ENCODE measurements around the gene SIPA1L3.

SIPA1L3 gene

GRCh38 chr19:37942516-37942902, 35.5 kb downstream of the SIPA1L3 start:
- DNase-seq (ENCODE audit: low read depth) = no peak

GRCh38 chr19:37943480-37943879, 36.5 kb downstream of the SIPA1L3 start:
- no peak for DNase-seq (ENCODE audit: low read depth)

GRCh38 chr19:37946132-37946531, 39.1 kb downstream of the SIPA1L3 start:
- no peak for DNase-seq (ENCODE audit: low read depth)

GRCh38 chr19:37947778-37948177, 40.8 kb downstream of the SIPA1L3 start:
- no peak for DNase-seq (ENCODE audit: low read depth)

- no peak for DNase-seq (ENCODE audit: low read depth)
These were observed 41.4 kb downstream of the SIPA1L3 start for GRCh38 chr19:37948362-37948761.

GRCh38 chr19:37950471-37951175, 43.6 kb downstream of the SIPA1L3 start:
- DNase-seq (ENCODE audit: low read depth) = no peak

- DNase-seq (ENCODE audit: low read depth) = no peak
These were observed 44.8 kb downstream of the SIPA1L3 start for GRCh38 chr19:37951816-37952210.

GRCh38 chr19:37953171-37953917, 46.3 kb downstream of the SIPA1L3 start:
- DNase-seq (ENCODE audit: low read depth) = no peak

- DNase-seq (ENCODE audit: low read depth) = no peak
These were observed 46.9 kb downstream of the SIPA1L3 start for GRCh38 chr19:37953918-37954303.

GRCh38 chr19:37954421-37954874, 47.4 kb downstream of the SIPA1L3 start:
- no peak for DNase-seq (ENCODE audit: low read depth)

- no peak for DNase-seq (ENCODE audit: low read depth)
These were observed 49.0 kb downstream of the SIPA1L3 start for GRCh38 chr19:37955986-37956385.

- no peak for DNase-seq (ENCODE audit: low read depth)
These were observed 50.2 kb downstream of the SIPA1L3 start for GRCh38 chr19:37957176-37957575.

GRCh38 chr19:37959665-37960114, 52.7 kb downstream of the SIPA1L3 start:
- no peak for DNase-seq (ENCODE audit: low read depth)

GRCh38 chr19:37961198-37961597, 54.2 kb downstream of the SIPA1L3 start:
- no peak for DNase-seq (ENCODE audit: low read depth)

- DNase-seq (ENCODE audit: low read depth) = no peak
These were observed 56.4 kb downstream of the SIPA1L3 start for GRCh38 chr19:37963190-37963936.

- DNase-seq (ENCODE audit: low read depth) = no peak
These were observed 57.1 kb downstream of the SIPA1L3 start for GRCh38 chr19:37964109-37964508.

- no peak for DNase-seq (ENCODE audit: low read depth)
These were observed 59.2 kb downstream of the SIPA1L3 start for GRCh38 chr19:37966211-37966661.

- no peak for DNase-seq (ENCODE audit: low read depth)
These were observed 59.7 kb downstream of the SIPA1L3 start for GRCh38 chr19:37966662-37967231.

- no peak for DNase-seq (ENCODE audit: low read depth)
These were observed 62.7 kb downstream of the SIPA1L3 start for GRCh38 chr19:37969695-37970094.

- DNase-seq (ENCODE audit: low read depth) = no peak
These were observed 63.7 kb downstream of the SIPA1L3 start for GRCh38 chr19:37970699-37971098.

GRCh38 chr19:37972803-37973202, 65.8 kb downstream of the SIPA1L3 start:
- DNase-seq (ENCODE audit: low read depth) = no peak

GRCh38 chr19:37973666-37974065, 66.7 kb downstream of the SIPA1L3 start:
- DNase-seq (ENCODE audit: low read depth) = no peak

All from activated T-cell treated with anti-CD3 and anti-CD28 coated beads for 24 hours (primary cell).